GM21515 (cell line): ENCODE data around the gene PITPNC1.
"Not testable (repeated sequence)": the region's sequence is repeated elsewhere in the genome, so short reads cannot be mapped to it uniquely, and the experiment has no call there.

Experiments used
- ATAC-seq: cut with Tn5 transposase; IDR thresholded peaks from one replicate; pipeline ENCODE4 v1.9.1; 2021; ENCODE audit not compliant: unreplicated experiment

Gene PITPNC1

GRCh38 chr17:67430515-67430914 lies 53.4 kb downstream of the PITPNC1 start:
- not testable (repeated sequence) for ATAC-seq

GRCh38 chr17:67431249-67432015 lies 54.4 kb downstream of the PITPNC1 start:
- ATAC-seq: no peak

- ATAC-seq: no peak
Observed at GRCh38 chr17:67433248-67433924, 56.3 kb downstream of the PITPNC1 start.

- ATAC-seq: no peak
Observed at GRCh38 chr17:67434061-67434525, 57.0 kb downstream of the PITPNC1 start.

- no peak for ATAC-seq
Observed at GRCh38 chr17:67435122-67435521, 58.0 kb downstream of the PITPNC1 start.

- no peak for ATAC-seq
Observed at GRCh38 chr17:67435786-67436185, 58.7 kb downstream of the PITPNC1 start.

- no peak for ATAC-seq
Observed at GRCh38 chr17:67436233-67436632, 59.2 kb downstream of the PITPNC1 start.

- no peak for ATAC-seq
Observed at GRCh38 chr17:67438667-67439066, 61.6 kb downstream of the PITPNC1 start.

GRCh38 chr17:67439269-67439668 lies 62.2 kb downstream of the PITPNC1 start:
- no peak for ATAC-seq

GRCh38 chr17:67440277-67441051 lies 63.4 kb downstream of the PITPNC1 start:
- ATAC-seq: no peak

GRCh38 chr17:67441052-67441895 lies 64.2 kb downstream of the PITPNC1 start:
- ATAC-seq: no peak

GRCh38 chr17:67441896-67442219 lies 64.8 kb downstream of the PITPNC1 start:
- ATAC-seq: no peak

GRCh38 chr17:67442787-67443624 lies 65.9 kb downstream of the PITPNC1 start:
- ATAC-seq: no peak

GRCh38 chr17:67443931-67444595 lies 67.0 kb downstream of the PITPNC1 start:
- ATAC-seq: no peak

GRCh38 chr17:67448449-67448848 lies 71.4 kb downstream of the PITPNC1 start:
- no peak for ATAC-seq

GRCh38 chr17:67449065-67449464 lies 72.0 kb downstream of the PITPNC1 start:
- no peak for ATAC-seq

- ATAC-seq: no peak
Observed at GRCh38 chr17:67449845-67450755, 73.0 kb downstream of the PITPNC1 start.
